H1 (cell line): Measurements from ENCODE around the gene EIF2S1. TPM values are rescaled to one million over a fixed set of nuclear protein-coding genes. Genes with fewer than 3 reads are reported as not detected.
A peak's percentile ranks its signal among the peaks of the same experiment; 100 is the strongest.

Source experiments
- CTCF ChIA-PET: fragments of 300-600 bp; sonication (Branson Sonifier 250); formaldehyde crosslinking; loops from one replicate; lab custom pipeline; 2021; ENCODE audit not compliant: partially characterized antibody; lab: Charles Lee
- POLR2A ChIA-PET: fragments of 300-600 bp; sonication (Branson Sonifier 250); formaldehyde crosslinking; loops from one replicate; lab custom pipeline; 2021; ENCODE audit warnings: inconsistent platforms; ENCODE audit not compliant: partially characterized antibody; lab: Charles Lee
- DNase-seq, 2 experiments: peaks; one replicate each; pipeline versions ENCODE4 v3.0.0 to v3.0.0-alpha.2; 2010 to 2022; ENCODE audit warnings: low spot score in 2 of 2, low read depth in 1 of 2, mixed read lengths in 1 of 2
- FAIRE-seq: peaks from 2 replicates; lab custom pipeline; 2011; peaks lifted over from hg19 to GRCh38; lab: Jason Lieb, UNC
- H2AFZ ChIP-seq: 2 replicates; pipeline ENCODE4 v1.8.1; 2012; ENCODE audit warnings: low read length, inconsistent platforms
- H2AK5ac ChIP-seq: 2 replicates; pipeline ENCODE4 v1.6.1; 2013; ENCODE audit warnings: low read depth, low read length
- H2BK120ac ChIP-seq: replicated peaks from 2 replicates; pipeline ENCODE3; 2013; ENCODE audit warnings: low read depth, low read length, inconsistent platforms
- H2BK12ac ChIP-seq: 2 replicates; pipeline ENCODE4 v1.6.1; 2013; ENCODE audit warnings: low read depth, low read length
- H2BK15ac ChIP-seq: 2 replicates; pipeline ENCODE4 v1.6.1; 2013; ENCODE audit warnings: low read length
- H2BK20ac ChIP-seq: 2 replicates; pipeline ENCODE4 v1.6.1; 2013; ENCODE audit warnings: low read length
- H2BK5ac ChIP-seq: 2 replicates; pipeline ENCODE4 v1.6.1; 2013; ENCODE audit warnings: low read depth, low read length
- H3K14ac ChIP-seq: 2 replicates; pipeline ENCODE4 v1.6.1; 2013; ENCODE audit warnings: inconsistent platforms; ENCODE audit not compliant: insufficient read length
- H3K18ac ChIP-seq: 2 replicates; pipeline ENCODE4 v1.6.1; 2013; ENCODE audit warnings: low read length; ENCODE audit errors: extremely low read depth
- H3K23ac ChIP-seq: 2 replicates; pipeline ENCODE4 v1.6.1; 2013; ENCODE audit warnings: inconsistent platforms; ENCODE audit not compliant: insufficient read length
- H3K23me2 ChIP-seq: 2 replicates; pipeline ENCODE4 v1.6.1; 2013; ENCODE audit warnings: low read depth, low read length
- H3K27ac ChIP-seq: 2 replicates; pipeline ENCODE4 v1.6.1; 2011; ENCODE audit warnings: low read depth, low read length, inconsistent platforms
- H3K27me3 ChIP-seq, 4 experiments: replicated peaks in 1 of 4; 1 replicate in 1 of 4; 2 replicates in 3 of 4; pipeline versions ENCODE4 v1.6.1 to v1.8.1; 2011 to 2013; ENCODE audit warnings: low read length in 3 of 4, mild to moderate bottlenecking in 3 of 4, inconsistent platforms in 2 of 4, mixed read lengths in 2 of 4, moderate library complexity in 1 of 4; ENCODE audit not compliant: control insufficient read depth in 3 of 4, insufficient read depth in 3 of 4; ENCODE audit errors: extremely low read depth in 1 of 4
- H3K36me3 ChIP-seq, 4 experiments: 2 replicates each; pipeline versions ENCODE4 v1.6.1 to v1.8.1; 2011 to 2013; ENCODE audit warnings: mild to moderate bottlenecking in 4 of 4, low read length in 3 of 4, moderate library complexity in 2 of 4, control low read depth in 1 of 4, inconsistent platforms in 1 of 4; ENCODE audit not compliant: insufficient read depth in 4 of 4, control insufficient read depth in 2 of 4
- H3K4ac ChIP-seq: replicated peaks from 2 replicates; pipeline ENCODE3; 2013; ENCODE audit warnings: low read length, low read depth, mixed read lengths, inconsistent platforms; ENCODE audit not compliant: insufficient read length
- H3K4me1 ChIP-seq, 4 experiments: replicated peaks in 1 of 4; 1 replicate in 1 of 4; 2 replicates in 3 of 4; pipeline versions ENCODE4 v1.6.1 to v1.8.1; 2011 to 2013; ENCODE audit warnings: low read length in 3 of 4, inconsistent platforms in 2 of 4, mixed read lengths in 1 of 4; ENCODE audit not compliant: insufficient read depth in 4 of 4, control insufficient read depth in 3 of 4
- H3K4me2 ChIP-seq, 2 experiments: 2 replicates each; pipeline versions ENCODE4 v1.6.1 to v1.8.1; 2011 to 2013; ENCODE audit warnings: low read depth in 2 of 2, low read length in 2 of 2, control low read depth in 1 of 2, inconsistent platforms in 1 of 2, mild to moderate bottlenecking in 1 of 2; ENCODE audit not compliant: insufficient read depth in 1 of 2
- H3K4me3 ChIP-seq, 4 experiments: fragments of 200-600, 300-600 bp in 1 of 4; sonication (generic), shearing (Covaris generic), sonication (Bioruptor Twin) in 1 of 4; 2 replicates each; pipeline versions ENCODE4 v1.5.1 to v1.8.1; 2011 to 2016; ENCODE audit warnings: low read length in 4 of 4, low read depth in 3 of 4, control low read depth in 2 of 4, inconsistent platforms in 2 of 4, mild to moderate bottlenecking in 2 of 4, mixed read lengths in 1 of 4, moderate library complexity in 1 of 4; ENCODE audit not compliant: insufficient read depth in 2 of 4; ENCODE audit errors: extremely low read depth in 1 of 4
- H3K56ac ChIP-seq: replicated peaks from 2 replicates; pipeline ENCODE3; 2013; ENCODE audit warnings: low read depth, mild to moderate bottlenecking, mixed read lengths, low read length, inconsistent platforms; ENCODE audit not compliant: insufficient read length
- H3K79me1 ChIP-seq: 2 replicates; pipeline ENCODE4 v1.6.1; 2013; ENCODE audit warnings: low read depth, low read length, control low read depth
- H3K79me2 ChIP-seq, 2 experiments: 2 replicates each; pipeline versions ENCODE4 v1.6.1 to v1.8.1; 2012 to 2013; ENCODE audit warnings: low read length in 2 of 2, mild to moderate bottlenecking in 2 of 2, inconsistent platforms in 1 of 2; ENCODE audit not compliant: insufficient read depth in 2 of 2, control insufficient read depth in 1 of 2
- H3K9ac ChIP-seq, 4 experiments: replicated peaks in 1 of 4; 1 replicate in 1 of 4; 2 replicates in 3 of 4; pipeline versions ENCODE4 v1.6.1 to v1.8.1; 2011 to 2013; ENCODE audit warnings: low read depth in 3 of 4, low read length in 3 of 4, control low read depth in 2 of 4, mild to moderate bottlenecking in 2 of 4, moderate library complexity in 2 of 4, inconsistent platforms in 1 of 4; ENCODE audit errors: extremely low read depth in 1 of 4
- H3K9me3 ChIP-seq, 2 experiments: 2 replicates each; pipeline versions ENCODE4 v1.6.1 to v1.8.1; 2012 to 2013; ENCODE audit warnings: mild to moderate bottlenecking in 2 of 2, moderate library complexity in 2 of 2, control low read depth in 1 of 2, inconsistent platforms in 1 of 2, low read depth in 1 of 2, low read length in 1 of 2, mixed read lengths in 1 of 2; ENCODE audit not compliant: insufficient read depth in 2 of 2
- H4K20me1 ChIP-seq, 2 experiments: replicated peaks in 1 of 2; 2 replicates each; pipeline versions ENCODE3 to v1.8.1; 2011 to 2013; ENCODE audit warnings: inconsistent platforms in 2 of 2, low read length in 2 of 2, mild to moderate bottlenecking in 1 of 2; ENCODE audit not compliant: insufficient read depth in 2 of 2, control insufficient read depth in 1 of 2
- H4K5ac ChIP-seq: 2 replicates; pipeline ENCODE4 v1.6.1; 2013; ENCODE audit warnings: low read length, low read depth, mixed read lengths, inconsistent platforms; ENCODE audit not compliant: insufficient read length
- H4K8ac ChIP-seq: 2 replicates; pipeline ENCODE4 v1.8.0; 2013; ENCODE audit warnings: mild to moderate bottlenecking, moderate library complexity, low read length, inconsistent platforms; ENCODE audit not compliant: insufficient read depth; ENCODE audit errors: extremely low read depth
- H4K91ac ChIP-seq: replicated peaks from 2 replicates; pipeline ENCODE3; 2013; ENCODE audit warnings: low read length, mixed read lengths, inconsistent platforms; ENCODE audit not compliant: insufficient read length
- EGR1 ChIP-seq: IDR thresholded peaks from 2 replicates; pipeline ENCODE4 v1.6.1; 2011; ENCODE audit warnings: low read depth, low read length, borderline replicate concordance
- GABPA ChIP-seq: IDR thresholded peaks from 2 replicates; pipeline ENCODE4 v1.6.1; 2011; ENCODE audit warnings: mild to moderate bottlenecking, low read length, moderate library complexity, borderline replicate concordance; ENCODE audit not compliant: insufficient read depth
- JUN ChIP-seq: IDR thresholded peaks from 2 replicates; pipeline ENCODE4 v1.6.1; 2011; ENCODE audit warnings: low read depth, mild to moderate bottlenecking, improper control_type of control experiment, low read length
- KDM5A ChIP-seq: fragments of 200-600 bp; IDR thresholded peaks from 2 replicates; pipeline ENCODE4 v1.7.1; 2012; ENCODE audit warnings: mild to moderate bottlenecking, low read length, inconsistent platforms, mixed read lengths
- TAF1 ChIP-seq: IDR thresholded peaks from 2 replicates; pipeline ENCODE4 v1.6.1; 2011; ENCODE audit warnings: mild to moderate bottlenecking, low read depth, low read length
- YY1 ChIP-seq: IDR thresholded peaks from 2 replicates; pipeline ENCODE4 v1.6.1; 2011; ENCODE audit warnings: low read depth, mild to moderate bottlenecking, low read length
- WGBS, 2 experiments: shearing (Covaris generic) in 1 of 2; methylation state at CpG; one replicate each; pipeline versions ENCODE4 v1.1.6 to v1.1.7; 2013 to 2015; ENCODE audit warnings: low lambda C conversion rate in 2 of 2, mixed read lengths in 2 of 2, inconsistent platforms in 1 of 2, low coverage in 1 of 2, missing lambda C conversion rate in 1 of 2; ENCODE audit not compliant: insufficient replicate concordance in 2 of 2, insufficient coverage in 1 of 2, insufficient read length in 1 of 2; ENCODE audit errors: extremely low coverage in 1 of 2, missing lambda C conversion rate in 1 of 2; 5-methylcytosine and 5-hydroxymethylcytosine counted together
- polyA plus RNA-seq, 7 experiments: library from polyadenylated mRNA; depleted of rRNA in 3 of 7; stranded (reverse) in 5 of 7; unstranded in 2 of 7; fragments of >200 nt in 5 of 7; fragments of 200-250 nt in 2 of 7; gene quantifications; 1 replicate in 5 of 7; 2 replicates in 1 of 7; 4 replicates in 1 of 7; pipeline versions ENCODE4 v1.2.1 to v1.2.3, GENCODE V29; 2011 to 2013; ENCODE audit warnings: missing spikeins in 2 of 7, mixed read lengths in 2 of 7
- total RNA-seq: library from RNA; stranded (reverse); fragmentation: NEBNext Ultra II Directional; extraction: Animal tissue kit (Norgen Biotek cat#: 25700); gene quantifications from 2 replicates; pipeline ENCODE4 v1.2.1, GENCODE V29; 2021

The EIF2S1 gene
- total and polyA plus RNA-seq, 2 of the 8 experiments (the other 6 are each of a cell fraction or from before 2014, with no cell fraction given), result 35.1 to 146 TPM

- Histone ChIP-seq H3K4me3 (peak overlapping the region in 1 of 4 experiments; percentile 86; a peak in 2 of 8 replicates), H3K36me3 (peaks cover 0 to 5% (median 0%) of the 10 kb centered on the region in 4 experiments; a peak in 3 of 8 replicates), H4K8ac (no peak overlapping the region), H4K5ac (no peak overlapping the region), H3K4ac (no peak overlapping the region), H3K23me2 (peaks cover 5% of the 10 kb centered on the region; the same call in 1 of the 2 replicates), H3K18ac (no peak overlapping the region), H2AK5ac (no peak overlapping the region), H4K20me1 (peaks cover 2 to 10% of the 10 kb centered on the region in 2 experiments), H3K4me1 (peaks cover 0 to 3% (median 1%) of the 10 kb centered on the region in 4 experiments; a peak in 2 of 7 replicates), H3K9ac (peak overlapping the region in 1 of 4 experiments; percentile 58; a peak in 1 of 7 replicates), H3K4me2 (peak overlapping the region in 1 of 2 experiments; percentile 83; a peak in 1 of 4 replicates), H2BK120ac (no peak overlapping the region), H3K56ac (no peak overlapping the region), H3K9me3 (no peaks in the 10 kb centered on the region), H4K91ac (no peak overlapping the region), H3K27me3 (no peaks in the 10 kb centered on the region), H3K27ac (no peak overlapping the region), H2AFZ (no peak overlapping the region), H3K23ac (no peak overlapping the region), H3K79me2 (peaks cover 12 to 81% of the 10 kb centered on the region in 2 experiments), H2BK20ac (no peak overlapping the region), H3K14ac (no peak overlapping the region), H2BK12ac (no peak overlapping the region), H3K79me1 (peaks cover 3% of the 10 kb centered on the region; the same call in 1 of the 2 replicates), H2BK15ac (no peak overlapping the region), H2BK5ac (no peak overlapping the region)
- DNase-seq (no peak), FAIRE-seq (no peak)
- ChIA-PET CTCF (interaction anchor here (0.6 to 1.5 kb wide), 2 partner anchors 12 to 190 kb away, joined by 3 to 4 read pairs; no protein-coding TSS in a partner anchor), POLR2A (no interaction called here)
- 82% methylated on average over 9 of the region's 9 CpGs; no CpG with 5 or more reads in 1 of the 2 experiments for WGBS, 2 experiments
- no peak for TF ChIP-seq GABPA
- TF ChIP-seq KDM5A, result no peak
- TF ChIP-seq TAF1, result no peak
- no peak for TF ChIP-seq YY1
- no peak for TF ChIP-seq EGR1
- no peak for TF ChIP-seq JUN
Measured at GRCh38 chr14:67357969-67358354, 2.2 kb upstream of the EIF2S1 start.
